ENCODE results near the gene ERF.

GRCh38 chr19:42285541-42285941 lies 30.6 kb upstream of the ERF start:
- TF ChIP-seq, protein P1, sequence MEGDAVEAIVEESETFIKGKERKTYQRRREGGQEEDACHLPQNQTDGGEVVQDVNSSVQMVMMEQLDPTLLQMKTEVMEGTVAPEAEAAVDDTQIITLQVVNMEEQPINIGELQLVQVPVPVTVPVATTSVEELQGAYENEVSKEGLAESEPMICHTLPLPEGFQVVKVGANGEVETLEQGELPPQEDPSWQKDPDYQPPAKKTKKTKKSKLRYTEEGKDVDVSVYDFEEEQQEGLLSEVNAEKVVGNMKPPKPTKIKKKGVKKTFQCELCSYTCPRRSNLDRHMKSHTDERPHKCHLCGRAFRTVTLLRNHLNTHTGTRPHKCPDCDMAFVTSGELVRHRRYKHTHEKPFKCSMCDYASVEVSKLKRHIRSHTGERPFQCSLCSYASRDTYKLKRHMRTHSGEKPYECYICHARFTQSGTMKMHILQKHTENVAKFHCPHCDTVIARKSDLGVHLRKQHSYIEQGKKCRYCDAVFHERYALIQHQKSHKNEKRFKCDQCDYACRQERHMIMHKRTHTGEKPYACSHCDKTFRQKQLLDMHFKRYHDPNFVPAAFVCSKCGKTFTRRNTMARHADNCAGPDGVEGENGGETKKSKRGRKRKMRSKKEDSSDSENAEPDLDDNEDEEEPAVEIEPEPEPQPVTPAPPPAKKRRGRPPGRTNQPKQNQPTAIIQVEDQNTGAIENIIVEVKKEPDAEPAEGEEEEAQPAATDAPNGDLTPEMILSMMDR (IDR thresholded peaks at IDR 0.05; ENCODE audit: poor library complexity), result no peak
- TF ChIP-seq EZH2 (IDR thresholded peaks at IDR 0.05; ENCODE audit: borderline replicate concordance), result no peak
